GM18507 (cell line): ENCODE measurements around the gene KRT20.
"Not testable (repeated sequence)": the region's sequence is repeated elsewhere in the genome, so short reads cannot be mapped to it uniquely, and the experiment has no call there.

Source experiments
- DNase-seq: peaks from one replicate; pipeline ENCODE4 v3.0.0; 2011; ENCODE audit warnings: low read depth; ENCODE audit not compliant: insufficient read length; ENCODE audit errors: extremely low spot score
- FAIRE-seq: peaks from 2 replicates; lab custom pipeline; 2011; peaks lifted over from hg19 to GRCh38; lab: Jason Lieb, UNC

The KRT20 gene

DNA sequence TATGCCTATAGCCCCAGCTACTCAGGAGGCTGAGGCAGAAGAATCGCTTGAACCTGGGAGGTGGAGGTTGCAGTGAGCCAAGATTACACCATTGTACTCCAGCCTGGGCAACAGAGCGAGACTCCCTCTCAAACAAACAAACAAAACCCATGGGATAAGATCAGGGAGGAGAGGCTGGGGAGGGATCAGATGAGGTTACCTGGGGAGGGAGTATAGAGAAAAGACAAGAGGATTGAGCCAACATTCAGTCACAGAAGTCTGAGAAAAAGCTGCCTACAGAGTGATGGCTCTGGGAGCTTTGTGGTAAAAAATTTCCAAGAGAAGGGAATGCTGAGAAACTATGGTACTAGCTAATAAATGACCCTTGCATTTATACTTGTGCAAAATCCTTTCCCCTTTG lies 26.4 kb downstream of the KRT20 start:
- DNase-seq, FAIRE-seq: not testable (repeated sequence)

GRCh38 chr17:40857535-40857934 lies 27.5 kb downstream of the KRT20 start:
- no peak for FAIRE-seq
- DNase-seq: no peak

GRCh38 chr17:40854175-40854814 lies 30.7 kb downstream of the KRT20 start:
- no peak for FAIRE-seq
- no peak for DNase-seq

- no peak for FAIRE-seq
- no peak for DNase-seq
Measured at GRCh38 chr17:40852364-40852763, 32.7 kb downstream of the KRT20 start.

DNA sequence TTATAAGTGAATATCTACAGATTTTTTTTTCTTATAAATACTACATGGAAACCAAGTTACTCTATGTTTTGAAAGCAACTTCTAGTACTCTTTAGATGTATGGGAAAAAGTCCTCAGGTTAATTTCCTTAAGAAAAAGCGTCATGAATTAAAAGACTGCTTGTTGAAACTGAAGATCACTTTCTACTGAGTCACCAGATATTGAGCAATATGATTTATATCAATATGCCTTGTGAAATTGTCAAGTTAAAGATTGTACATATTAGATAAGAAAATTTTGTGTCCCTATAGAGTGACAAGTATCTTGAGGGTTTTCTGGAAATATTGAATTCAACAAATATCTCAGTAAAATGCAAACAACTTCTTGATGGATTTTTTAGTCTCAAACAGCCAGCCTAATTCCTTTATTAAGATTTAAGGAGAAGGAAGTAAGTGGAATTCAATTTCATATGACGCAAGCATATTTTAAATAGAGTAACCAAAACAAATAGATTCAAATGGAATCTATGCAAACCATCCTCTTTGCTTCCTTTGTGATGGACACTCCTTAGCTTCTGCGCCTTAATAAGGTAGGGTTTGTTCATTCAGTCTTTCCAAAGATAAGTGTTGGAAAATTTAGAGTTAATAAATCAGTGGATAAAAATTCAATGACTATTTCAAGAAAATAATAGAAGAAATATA lies 34.6 kb downstream of the KRT20 start:
- no peak for DNase-seq
- FAIRE-seq: no peak

DNA sequence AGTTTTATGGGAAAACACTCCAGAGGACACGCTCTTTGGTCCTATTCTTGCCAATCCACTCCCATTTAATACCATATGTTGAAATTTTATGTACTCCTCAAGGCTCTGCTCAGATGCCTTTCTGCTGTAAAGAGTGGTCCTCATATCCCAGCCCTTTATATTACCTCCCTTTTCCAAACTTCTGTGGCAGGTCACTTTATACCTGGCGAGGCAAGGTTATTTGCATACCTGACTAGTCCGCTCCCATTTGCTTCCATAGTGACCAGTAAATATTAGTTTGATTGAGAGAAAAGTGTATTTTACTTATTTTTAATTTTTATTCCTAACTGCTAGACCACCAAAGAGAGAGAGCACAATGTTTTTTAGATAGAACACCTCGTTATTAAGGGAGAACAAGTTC lies 35.3 kb downstream of the KRT20 start:
- no peak for FAIRE-seq

DNA sequence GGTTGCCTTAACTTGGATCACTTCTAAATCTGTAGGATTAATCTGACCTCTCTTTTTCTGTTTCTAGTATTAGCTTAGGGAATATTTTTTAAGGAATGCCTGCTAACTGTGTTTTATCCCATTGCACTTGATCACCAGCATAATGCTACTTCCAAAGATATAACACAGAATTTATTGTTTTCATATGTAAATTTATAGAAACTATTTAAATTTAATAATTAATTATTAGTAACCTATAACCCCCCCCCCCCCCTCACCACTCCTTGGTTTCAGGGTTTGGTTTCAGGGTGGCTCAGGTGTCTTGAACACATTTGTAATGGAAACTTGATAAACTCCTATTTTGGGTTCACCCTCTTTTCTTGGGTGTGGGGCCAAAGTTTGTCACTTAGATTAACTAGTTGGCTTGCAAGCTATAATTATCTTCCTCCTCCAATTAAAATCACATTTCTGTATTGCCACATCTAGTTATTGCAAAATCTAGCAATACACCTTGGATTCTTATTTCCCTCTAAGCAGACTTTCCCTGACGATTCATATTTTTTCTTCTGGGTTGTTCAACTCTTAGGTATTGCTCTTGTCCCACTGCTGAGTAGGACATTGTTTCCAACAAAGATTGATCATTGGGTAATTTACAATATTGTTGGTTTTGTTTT lies 36.3 kb downstream of the KRT20 start:
- DNase-seq (no peak), FAIRE-seq (no peak)

More for the DNA sequence above, 35.3 kb downstream of the KRT20 start:
- no peak for DNase-seq

DNA sequence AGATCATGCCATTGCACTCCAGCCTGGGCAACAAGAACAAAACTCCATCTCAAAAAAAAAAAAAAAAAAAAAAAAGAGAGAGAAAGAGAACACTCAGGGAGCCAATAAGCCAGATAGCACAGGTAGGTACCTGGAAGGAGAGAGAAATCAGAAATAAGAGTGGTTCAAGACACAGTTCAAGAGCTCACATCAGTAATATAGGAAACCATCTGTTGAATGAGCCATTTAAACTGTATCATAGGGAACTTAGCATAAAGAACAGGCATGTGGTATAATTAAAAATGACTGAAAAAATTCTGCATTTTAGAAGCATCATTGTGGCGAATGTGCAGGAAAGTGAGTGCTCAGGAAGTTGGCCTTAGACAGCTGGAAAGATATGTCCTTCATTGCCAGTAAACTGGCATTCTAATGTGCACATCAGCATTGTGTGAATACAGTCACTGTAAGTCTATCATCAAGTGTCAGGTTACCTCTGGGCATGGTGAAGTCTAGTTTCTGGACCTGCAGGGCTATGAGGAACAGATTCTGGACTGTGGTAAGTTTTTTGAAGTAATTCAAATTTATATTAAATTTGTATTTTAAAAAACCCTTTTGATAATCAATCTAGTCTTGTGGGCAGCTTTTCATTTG lies 38.4 kb downstream of the KRT20 start:
- DNase-seq (no peak), FAIRE-seq (no peak)

- no peak for DNase-seq
- no peak for FAIRE-seq
Measured at GRCh38 chr17:40844671-40845107, 40.4 kb downstream of the KRT20 start.

- FAIRE-seq: no peak
- DNase-seq: no peak
Measured at GRCh38 chr17:40843242-40843641, 41.8 kb downstream of the KRT20 start.

DNA sequence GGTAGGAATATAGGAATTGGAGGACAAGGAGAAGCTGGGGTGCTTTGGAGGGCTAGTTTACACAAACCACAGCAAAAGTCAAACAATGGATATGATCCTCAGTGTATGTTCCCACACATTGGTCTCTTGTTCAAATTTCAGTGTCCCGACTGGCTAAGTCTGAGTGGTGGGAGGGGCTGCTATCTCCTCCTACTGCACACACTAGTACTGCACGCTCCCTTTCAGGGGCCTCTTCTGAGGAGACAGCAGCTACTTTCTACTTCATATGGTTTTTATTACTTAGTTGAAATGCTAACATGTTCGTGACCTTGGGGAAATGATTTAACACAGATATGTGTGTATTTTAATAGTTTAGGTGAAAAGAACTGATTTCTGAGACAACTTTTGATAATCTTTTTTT lies 43.8 kb downstream of the KRT20 start:
- FAIRE-seq: no peak
- DNase-seq: no peak

GRCh38 chr17:40839194-40839593 lies 45.8 kb downstream of the KRT20 start:
- no peak for FAIRE-seq
- DNase-seq: no peak

DNA sequence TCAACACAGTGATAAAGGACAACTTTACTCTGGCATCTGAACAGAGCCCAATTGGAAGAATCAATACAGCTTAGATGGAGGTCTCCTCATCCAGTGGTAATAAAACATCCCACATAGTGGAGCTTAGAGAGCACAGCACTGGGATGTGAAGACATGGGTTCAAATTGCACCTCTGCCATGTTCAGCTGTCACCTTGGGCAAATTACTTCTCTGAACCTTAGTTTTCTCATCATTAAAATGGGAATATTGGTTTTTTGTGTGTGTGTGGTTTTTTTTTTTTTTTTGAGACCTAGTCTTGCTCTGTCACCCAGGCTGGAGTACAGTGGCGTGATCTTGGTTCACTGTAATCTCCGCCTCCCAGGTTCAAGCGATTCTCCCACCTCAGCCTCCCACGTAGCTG lies 49.0 kb downstream of the KRT20 start:
- FAIRE-seq: no peak
- no peak for DNase-seq

GRCh38 chr17:40833882-40834281 lies 51.2 kb downstream of the KRT20 start:
- DNase-seq (no peak), FAIRE-seq (no peak)

- FAIRE-seq (no peak), DNase-seq (no peak)
Measured at GRCh38 chr17:40832840-40833239, 52.2 kb downstream of the KRT20 start.

GRCh38 chr17:40830085-40830776 lies 54.8 kb downstream of the KRT20 start:
- FAIRE-seq (no peak), DNase-seq (no peak)

DNA sequence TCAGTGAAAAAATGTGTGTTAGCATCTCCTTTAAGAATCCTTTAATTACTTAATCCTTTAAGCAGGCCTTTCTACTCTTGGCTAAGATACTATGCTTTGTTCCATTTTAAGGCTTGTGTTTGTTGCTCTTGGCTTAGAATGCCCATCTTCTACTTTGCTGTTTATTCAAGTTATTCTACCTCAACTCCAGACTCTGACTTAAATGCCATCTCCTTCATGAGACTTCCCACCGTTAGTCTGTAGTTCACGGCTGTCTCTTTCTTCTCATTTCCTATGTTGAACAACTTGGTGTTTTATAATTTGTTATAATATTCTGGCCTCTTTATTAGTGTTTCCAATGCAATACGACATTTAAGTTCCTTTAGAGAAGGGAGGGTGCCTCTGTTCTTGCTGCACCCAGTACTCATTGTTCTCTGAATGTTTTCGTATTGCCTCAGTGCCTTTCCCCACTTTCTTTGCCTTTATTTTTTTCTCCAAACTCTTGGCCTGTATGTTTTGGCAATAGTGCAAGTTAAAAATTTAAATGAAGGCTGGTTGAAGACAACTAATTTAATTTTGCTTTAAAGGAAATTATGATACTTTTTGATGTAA lies 56.5 kb downstream of the KRT20 start:
- FAIRE-seq (no peak), DNase-seq (no peak)

DNA sequence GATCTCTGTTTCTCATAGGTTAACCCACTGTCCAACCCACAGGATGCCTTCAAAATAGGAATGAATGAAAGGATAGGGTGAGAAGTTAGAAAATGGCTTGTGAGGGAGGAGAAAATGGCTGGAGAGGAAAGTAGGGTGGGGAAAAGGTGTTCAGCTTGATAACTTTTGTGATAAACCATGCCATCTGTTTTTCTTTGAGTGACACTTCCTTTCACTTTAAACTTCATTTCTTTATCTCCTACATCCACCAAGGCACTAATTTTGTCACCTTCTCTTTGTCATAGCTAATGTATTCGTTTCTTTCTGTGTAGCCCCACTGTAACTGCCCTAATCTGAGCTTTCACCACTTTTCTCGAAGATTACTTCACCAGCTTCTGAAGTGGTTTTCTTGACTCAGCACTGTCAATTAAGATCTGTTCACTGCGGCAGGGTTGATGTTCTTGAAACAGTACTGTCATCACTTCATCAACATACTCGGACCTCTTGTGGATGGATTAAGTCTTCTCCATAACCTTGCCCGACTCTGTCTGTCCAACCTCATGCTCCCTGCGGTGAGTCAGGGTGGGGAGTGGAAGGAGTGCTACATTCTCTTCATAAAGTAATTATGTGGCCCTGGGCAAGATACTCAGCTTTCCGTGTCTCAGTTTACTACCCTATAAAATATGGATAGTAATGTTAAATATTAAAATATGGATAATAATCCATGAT lies 57.1 kb downstream of the KRT20 start:
- DNase-seq: no peak
- no peak for FAIRE-seq
